ENCODE results near the gene USP3.

Gene USP3

GRCh38 chr15:63595688-63596087 is 91.3 kb downstream of the USP3 start (continued):
- TF ChIP-seq TSHZ2 (CRISPR knock-in tag; IDR thresholded peaks at IDR 0.05) (no peak), OSR1 (CRISPR knock-in tag; IDR thresholded peaks at IDR 0.05) (no peak), ZNF565 (CRISPR knock-in tag; conservative IDR thresholded peaks at IDR 0.05; ENCODE audit: low read depth) (no peak), RARB (CRISPR knock-in tag; IDR thresholded peaks at IDR 0.05) (no peak)

GRCh38 chr15:63596676-63597037 is 92.3 kb downstream of the USP3 start:
- TF ChIP-seq TSHZ2 (CRISPR knock-in tag; IDR thresholded peaks at IDR 0.05) = no peak
- no peak for ATAC-seq

GRCh38 chr15:63597038-63597790 is 92.8 kb downstream of the USP3 start, which contains the start of gene FBXL22:
TSS of gene FBXL22 (plus strand) at chr15:63597387. CDS start at chr15:63597393, 6 bp downstream.
- TF ChIP-seq CSDC2 (CRISPR knock-in tag; IDR thresholded peaks at IDR 0.05) (no peak), RARB (CRISPR knock-in tag; IDR thresholded peaks at IDR 0.05) (no peak), ESRRG (CRISPR knock-in tag; IDR thresholded peaks at IDR 0.05) (no peak), ZFP30 (CRISPR knock-in tag; IDR thresholded peaks at IDR 0.05) (no peak)

GRCh38 chr15:63597821-63598220 is 93.4 kb downstream of the USP3 start:
- no peak for ATAC-seq
- TF ChIP-seq ZFP30 (CRISPR knock-in tag; IDR thresholded peaks at IDR 0.05) = no peak
- no peak for TF ChIP-seq CSRNP3 (CRISPR knock-in tag; IDR thresholded peaks at IDR 0.05)
- TF ChIP-seq ZC3H10 (CRISPR knock-in tag; IDR thresholded peaks at IDR 0.05) = no peak
- TF ChIP-seq TSHZ2 (CRISPR knock-in tag; IDR thresholded peaks at IDR 0.05) = no peak
- TF ChIP-seq BACH2 (CRISPR knock-in tag; IDR thresholded peaks at IDR 0.05; ENCODE audit: borderline replicate concordance) = no peak
- TF ChIP-seq ZNF565 (CRISPR knock-in tag; conservative IDR thresholded peaks at IDR 0.05; ENCODE audit: low read depth) = no peak
- no peak for TF ChIP-seq PPARA (CRISPR knock-in tag; IDR thresholded peaks at IDR 0.05; ENCODE audit: borderline replicate concordance)
- no peak for TF ChIP-seq OSR1 (CRISPR knock-in tag; IDR thresholded peaks at IDR 0.05)
- TF ChIP-seq ESRRG (CRISPR knock-in tag; IDR thresholded peaks at IDR 0.05) = no peak
- no peak for TF ChIP-seq RARB (CRISPR knock-in tag; IDR thresholded peaks at IDR 0.05)
- TF ChIP-seq SNAI2 (CRISPR knock-in tag; IDR thresholded peaks at IDR 0.05) = no peak
- TF ChIP-seq ARNTL (CRISPR knock-in tag; IDR thresholded peaks at IDR 0.05; ENCODE audit: borderline replicate concordance, low read depth) = no peak
- TF ChIP-seq GLIS3 (CRISPR knock-in tag; IDR thresholded peaks at IDR 0.05) = no peak
- TF ChIP-seq CREB5 (CRISPR knock-in tag; IDR thresholded peaks at IDR 0.05; ENCODE audit: low read depth) = no peak

More at GRCh38 chr15:63597038-63597790, 92.8 kb downstream of the USP3 start, which contains the start of gene FBXL22:
- no peak for ATAC-seq

Measured in SK-N-SH treated with all-trans-retinoic acid at 6 μM for 48 hours (cell line).